SK-N-MC (cell line): ENCODE results near the gene GTPBP4.

Source experiments
- EZH2 ChIP-seq: fragments of 200-600 bp; sonication (generic); IDR thresholded peaks from one replicate; pipeline ENCODE4 v1.6.1; 2017; ENCODE audit warnings: antibody characterized with exemption
- FOXP2 ChIP-seq: optimal IDR thresholded peaks from 2 replicates; pipeline ENCODE3; 2011; ENCODE audit warnings: mild to moderate bottlenecking, moderate library complexity; ENCODE audit not compliant: insufficient read depth; ENCODE audit errors: extremely low read length, control extremely low read depth
- POLR2AphosphoS5 ChIP-seq: IDR thresholded peaks from 2 replicates; pipeline ENCODE4 v1.6.1; 2012; ENCODE audit warnings: mild to moderate bottlenecking, low read depth, low read length, borderline replicate concordance

DNA sequence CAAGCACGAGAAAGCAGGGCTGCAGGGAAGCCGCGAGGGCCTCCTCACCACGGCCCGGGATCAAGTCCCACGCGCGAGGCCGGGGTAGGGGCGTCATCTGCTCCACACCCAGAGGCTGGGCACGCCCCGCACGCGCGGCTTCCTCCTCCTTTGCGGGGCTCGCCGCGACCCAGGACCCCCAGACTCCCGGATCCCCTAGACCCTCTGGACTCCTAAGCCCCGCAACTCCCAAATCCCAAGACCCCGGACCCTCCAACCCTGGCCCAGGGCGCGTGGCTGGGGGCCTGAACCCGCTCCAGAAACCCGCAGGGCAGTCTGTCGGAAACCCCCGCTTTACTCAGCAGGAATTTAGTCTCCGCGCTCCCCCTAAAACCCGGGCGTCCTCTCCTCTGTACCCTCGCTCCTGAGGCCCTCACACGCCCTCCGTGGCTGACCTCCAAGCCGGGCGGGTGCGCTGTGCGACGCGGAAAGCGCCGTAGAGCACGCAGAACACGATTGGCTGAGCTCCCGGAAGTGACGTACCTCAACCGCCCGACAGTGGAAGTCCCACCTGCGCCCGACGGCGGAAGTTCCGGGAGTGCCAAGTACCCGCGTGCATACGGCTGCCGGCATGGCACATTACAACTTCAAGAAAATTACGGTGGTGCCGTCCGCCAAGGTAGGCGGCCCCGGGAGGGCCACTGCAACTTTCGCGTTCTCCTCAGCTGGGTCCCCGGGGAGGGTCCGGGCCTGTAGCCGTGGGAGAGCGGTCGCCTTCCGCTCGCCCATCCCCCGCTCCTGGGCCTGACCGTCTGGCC, at the start of gene GTPBP4:
- TF ChIP-seq POLR2AphosphoS5 (peak; percentile 77), EZH2 (no peak), FOXP2 (no peak)
